GM18526 (cell line): ENCODE measurements around the gene HNRNPM.
A peak's percentile ranks its signal among the peaks of the same experiment; 100 is the strongest.

Experiments used
- POLR2A ChIP-seq: IDR thresholded peaks from 3 replicates; pipeline ENCODE4 v1.6.1; 2011; ENCODE audit not compliant: insufficient read length; ENCODE audit errors: extremely low read depth

Gene HNRNPM

GRCh38 chr19:8510589-8511115 lies 65.9 kb downstream of the HNRNPM start:
- TF ChIP-seq POLR2A: no peak

GRCh38 chr19:8511573-8512101 lies 66.9 kb downstream of the HNRNPM start:
- TF ChIP-seq POLR2A: no peak

GRCh38 chr19:8512115-8512967 lies 67.6 kb downstream of the HNRNPM start:
- no peak for TF ChIP-seq POLR2A

- no peak for TF ChIP-seq POLR2A
Observed at GRCh38 chr19:8513036-8513686, 68.4 kb downstream of the HNRNPM start.

GRCh38 chr19:8513687-8514504 lies 69.1 kb downstream of the HNRNPM start, which contains the start of gene ZNF414:
Gene ZNF414 (minus strand): TSS chr19:8514167. CDS start chr19:8514046, 121 bp downstream.
- peak; percentile 96 for TF ChIP-seq POLR2A

- no peak for TF ChIP-seq POLR2A
Observed at GRCh38 chr19:8515317-8515716, 70.5 kb downstream of the HNRNPM start.

- no peak for TF ChIP-seq POLR2A
Observed at GRCh38 chr19:8517551-8518442, 73.0 kb downstream of the HNRNPM start.

- no peak for TF ChIP-seq POLR2A
Observed at GRCh38 chr19:8518536-8518935, 73.8 kb downstream of the HNRNPM start.

GRCh38 chr19:8519388-8519787 lies 74.6 kb downstream of the HNRNPM start:
- TF ChIP-seq POLR2A: no peak

- TF ChIP-seq POLR2A: no peak
Observed at GRCh38 chr19:8525401-8525684, 80.6 kb downstream of the HNRNPM start.

GRCh38 chr19:8526345-8527091 lies 81.7 kb downstream of the HNRNPM start:
- TF ChIP-seq POLR2A: no peak

- TF ChIP-seq POLR2A: no peak
Observed at GRCh38 chr19:8528500-8528899, 83.7 kb downstream of the HNRNPM start.

GRCh38 chr19:8529369-8530006 lies 84.7 kb downstream of the HNRNPM start:
- TF ChIP-seq POLR2A: no peak
